H1 (cell line): ENCODE measurements around the gene RTKN. TPM values are rescaled to one million over a fixed set of nuclear protein-coding genes. Genes with fewer than 3 reads are reported as not detected.

Experiments
- CBX8 ChIP-seq: fragments of 300-800, 300-1000 bp; sonication (generic); IDR thresholded peaks from 2 replicates; pipeline ENCODE4 v1.7.1; 2016; ENCODE audit warnings: low read depth, low read length, borderline replicate concordance
- KDM1A ChIP-seq: fragments of 200-600, 300-600 bp; sonication (generic); IDR thresholded peaks from 2 replicates; pipeline ENCODE4 v1.7.1; 2016; ENCODE audit warnings: mild to moderate bottlenecking, low read length, borderline replicate concordance
- NANOG ChIP-seq: IDR thresholded peaks from 2 replicates; pipeline ENCODE4 v1.6.1; 2011; ENCODE audit warnings: low read length, low read depth, mild to moderate bottlenecking, inconsistent platforms; ENCODE audit not compliant: insufficient read depth, poor library complexity, severe bottlenecking
- RNF2 ChIP-seq: fragments of 200-900, 300-1000 bp; sonication (generic); IDR thresholded peaks from 2 replicates; pipeline ENCODE4 v1.7.1; 2016; ENCODE audit warnings: borderline replicate concordance, low read depth, mild to moderate bottlenecking, antibody characterized with exemption, low read length; ENCODE audit not compliant: poor library complexity, severe bottlenecking; ENCODE audit errors: missing control alignments
- polyA plus RNA-seq, 7 experiments: library from polyadenylated mRNA; depleted of rRNA in 3 of 7; stranded (reverse) in 5 of 7; unstranded in 2 of 7; fragments of >200 nt in 5 of 7; fragments of 200-250 nt in 2 of 7; gene quantifications; 1 replicate in 5 of 7; 2 replicates in 1 of 7; 4 replicates in 1 of 7; pipeline versions ENCODE4 v1.2.1 to v1.2.3, GENCODE V29; 2011 to 2013; ENCODE audit warnings: missing spikeins in 2 of 7, mixed read lengths in 2 of 7
- total RNA-seq: library from RNA; stranded (reverse); fragmentation: NEBNext Ultra II Directional; extraction: Animal tissue kit (Norgen Biotek cat#: 25700); gene quantifications from 2 replicates; pipeline ENCODE4 v1.2.1, GENCODE V29; 2021

The RTKN gene
- total and polyA plus RNA-seq, 2 of the 8 experiments (the other 6 are each of a cell fraction or from before 2014, with no cell fraction given), result 40.2 to 54.1 TPM

GRCh38 chr2:74415762-74416395 lies 25.9 kb downstream of the RTKN start (continued):
- no peak for TF ChIP-seq NANOG
- TF ChIP-seq CBX8, result no peak
- no peak for TF ChIP-seq RNF2
- TF ChIP-seq KDM1A, result no peak
